Heart left ventricle (tissue), 13 donors: ENCODE results near the gene FER.

Experiments used
- CTCF ChIP-seq, 12 donors: fragments of 200-600 bp; sonication (generic) in 4 of 12; IDR thresholded peaks; one replicate each; pipeline versions ENCODE4 v1.5.0 to v1.8.0; 2018 to 2022; ENCODE audit warnings: antibody characterized with exemption in 12 of 12, mild to moderate bottlenecking in 5 of 12
- POLR2A ChIP-seq, 2 donors: fragments of 450-650 bp; IDR thresholded peaks; one replicate each; pipeline ENCODE4 v1.6.1; 2017; ENCODE audit warnings: antibody characterized with exemption in 2 of 2, mild to moderate bottlenecking in 2 of 2, moderate library complexity in 2 of 2
- donor health status: ischemic (EF 13 %, LVEDD 7.1; RV severe dilation, severe dysfunction).
- donor health status: DM: no; HTN: yes; CAD: no.
- donor health status: DM: no; HTN: no; CAD: no.
- donor health status: ischemic (EF 25% LVEDD 6.9; RV normal size, moderate dysfunction).
- donor health status: ischemic (EF 25% LVEDD 5.7; RV mildly dilated, moderate dysfunction).
- donor health status: ischemic (EF 35%, LVEDD 5.7; RV mildly dilated, moderate dysfunction).
- donor health status: nonischemic (EF 11% LVEDD 7.7; RV severe dilation, severe dysfunction).
- donor health status: DM: yes; HTN: yes; CAD: no.
- donor health status: PGD.
- donor health status: ischemic (EF 29% LVEDD 5.4; RV normal size, mild dysfunction).
- donor health status: nonischemic (EF 23%, LVEDD 6.1; RV moderate dilation, normal function).

DNA sequence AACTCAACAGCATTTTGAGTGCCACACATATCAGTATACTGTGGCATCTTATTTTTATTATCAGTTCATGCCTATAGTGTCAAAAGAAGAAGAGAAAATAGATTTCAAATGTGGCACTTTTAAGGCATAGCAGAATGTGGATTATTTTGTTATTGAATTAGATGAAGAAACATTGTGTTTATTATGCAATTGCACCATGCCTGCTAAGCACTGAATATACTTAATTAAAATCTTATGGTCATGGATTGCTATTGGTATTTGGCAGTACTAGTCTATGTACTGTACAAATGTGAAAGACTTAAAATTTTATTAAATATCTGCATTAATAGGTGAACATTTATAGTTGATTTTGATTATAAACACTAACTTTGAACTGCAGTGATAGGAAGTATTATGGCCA, 128.8 kb downstream of the FER start:
- TF ChIP-seq CTCF (IDR thresholded peaks at IDR 0.05) (no peak), POLR2A (IDR thresholded peaks at IDR 0.05) (no peak)
